ENCODE results near the gene CLIP3. TPM values are rescaled to one million over a fixed set of nuclear protein-coding genes. Genes with fewer than 3 reads are reported as not detected.

CLIP3 gene
- total RNA-seq, 1 experiment from 2014 or later = 1.5 TPM

GRCh38 chr19:36081385-36081784 lies 48.7 kb upstream of the CLIP3 start:
- ChIA-PET CTCF (no interaction called here), RAD21 (ENCODE audit: low non-redundant PET in 1 of 2, low total read pairs in 2 of 2, uncharacterized antibody in 2 of 2, unreplicated experiment in 2 of 2) (no interaction called here), POLR2A (no interaction called here)
- ATAC-seq (no peak), DNase-seq (ENCODE audit: low read depth, low spot score) (no peak)
- Histone ChIP-seq H3K9me3 (ENCODE audit: control insufficient read depth in 1 of 2, insufficient read depth in 1 of 2, low read depth in 1 of 2, low read length in 2 of 2) (no peaks in the 10 kb centered on the region), H3K9ac (ENCODE audit: low read length) (no peak overlapping the region), H3K9me2 (ENCODE audit: insufficient read depth) (no peaks in the 10 kb centered on the region), H3K4me1 (ENCODE audit: control insufficient read depth in 1 of 2, insufficient read depth in 2 of 2, low read length in 2 of 2) (no peaks in the 10 kb centered on the region), H4K20me1 (ENCODE audit: insufficient read depth) (no peaks in the 10 kb centered on the region), H2AFZ (ENCODE audit: low read depth, low read length, poor library complexity, severe bottlenecking) (no peak overlapping the region), H3K27me3 (ENCODE audit: insufficient read depth, low read length) (no peaks in the 10 kb centered on the region), H3K27ac (ENCODE audit: low read depth, low read length) (no peak overlapping the region), H3K4me3 (replicated peaks in 1 of 2; ENCODE audit: low read depth in 1 of 2, low read length in 2 of 2) (no peak overlapping the region), H3K79me2 (ENCODE audit: insufficient read depth, low read length) (no peaks in the 10 kb centered on the region), H3K36me3 (ENCODE audit: control insufficient read depth in 1 of 2, insufficient read depth in 2 of 2, low read length in 2 of 2) (peaks cover 21 to 48% of the 10 kb centered on the region in 2 experiments), H3K4me2 (ENCODE audit: low read length) (no peak overlapping the region)
- intact Hi-C loops (cut with micrococcal nuclease) = no loop called here
- TF ChIP-seq EGR1 (IDR thresholded peaks at IDR 0.05; ENCODE audit: low read depth) (no peak), SP1 (IDR thresholded peaks at IDR 0.05; ENCODE audit: low read depth) (no peak), POLR2A (IDR thresholded peaks at IDR 0.05; ENCODE audit: borderline replicate concordance, extremely low read depth, insufficient read depth, insufficient read length) (no peak), SRF (IDR thresholded peaks at IDR 0.05; ENCODE audit: low read depth) (no peak), EZH2phosphoT487 (IDR thresholded peaks at IDR 0.05; ENCODE audit: borderline replicate concordance) (no peak), ZNF274 (IDR thresholded peaks at IDR 0.05; ENCODE audit: low read depth, low read length) (no peak), RAD21 (IDR thresholded peaks at IDR 0.05; ENCODE audit: low read depth) (no peak), FOSL1 (IDR thresholded peaks at IDR 0.05; ENCODE audit: low read depth) (no peak), CEBPB (IDR thresholded peaks at IDR 0.05; ENCODE audit: low read depth) (no peak), REST (IDR thresholded peaks at IDR 0.05; ENCODE audit: low read depth) (no peak), ELF1 (IDR thresholded peaks at IDR 0.05; ENCODE audit: borderline replicate concordance, low read depth) (no peak), ATF3 (IDR thresholded peaks at IDR 0.05) (no peak), CTCF (IDR thresholded peaks at IDR 0.05 in 2 of 3, conservative IDR thresholded peaks at IDR 0.05 in 1 of 3; ENCODE audit: borderline replicate concordance in 1 of 3, insufficient read depth in 1 of 3, low read depth in 2 of 3, low read length in 2 of 3) (no peak), MAX (IDR thresholded peaks at IDR 0.05) (no peak), YY1 (IDR thresholded peaks at IDR 0.05; ENCODE audit: extremely low read depth, insufficient replicate concordance, low read depth, low read length) (no peak)
- no TSS peak for BruUV-seq (replicated peaks)

Measured in HCT116 (cell line).